Measurements from ENCODE around the gene PCDHA9.

DNA sequence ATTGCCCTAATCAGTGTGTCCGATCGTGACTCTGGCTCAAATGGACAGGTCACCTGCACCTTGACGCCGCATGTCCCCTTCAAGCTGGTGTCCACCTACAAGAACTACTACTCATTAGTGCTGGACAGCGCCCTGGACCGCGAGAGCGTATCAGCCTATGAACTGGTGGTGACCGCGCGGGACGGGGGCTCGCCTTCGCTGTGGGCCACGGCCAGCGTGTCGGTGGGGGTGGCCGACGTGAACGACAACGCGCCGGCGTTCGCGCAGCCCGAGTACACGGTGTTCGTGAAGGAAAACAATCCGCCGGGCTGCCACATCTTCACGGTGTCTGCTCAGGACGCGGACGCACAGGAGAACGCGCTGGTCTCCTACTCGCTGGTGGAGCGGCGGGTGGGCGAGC is 35.2 kb downstream of the PCDHA9 start:
- TF ChIP-seq EZH2phosphoT487 (IDR thresholded peaks at IDR 0.05; ENCODE audit: borderline replicate concordance, low read length): no peak
- TF ChIP-seq, protein P1, sequence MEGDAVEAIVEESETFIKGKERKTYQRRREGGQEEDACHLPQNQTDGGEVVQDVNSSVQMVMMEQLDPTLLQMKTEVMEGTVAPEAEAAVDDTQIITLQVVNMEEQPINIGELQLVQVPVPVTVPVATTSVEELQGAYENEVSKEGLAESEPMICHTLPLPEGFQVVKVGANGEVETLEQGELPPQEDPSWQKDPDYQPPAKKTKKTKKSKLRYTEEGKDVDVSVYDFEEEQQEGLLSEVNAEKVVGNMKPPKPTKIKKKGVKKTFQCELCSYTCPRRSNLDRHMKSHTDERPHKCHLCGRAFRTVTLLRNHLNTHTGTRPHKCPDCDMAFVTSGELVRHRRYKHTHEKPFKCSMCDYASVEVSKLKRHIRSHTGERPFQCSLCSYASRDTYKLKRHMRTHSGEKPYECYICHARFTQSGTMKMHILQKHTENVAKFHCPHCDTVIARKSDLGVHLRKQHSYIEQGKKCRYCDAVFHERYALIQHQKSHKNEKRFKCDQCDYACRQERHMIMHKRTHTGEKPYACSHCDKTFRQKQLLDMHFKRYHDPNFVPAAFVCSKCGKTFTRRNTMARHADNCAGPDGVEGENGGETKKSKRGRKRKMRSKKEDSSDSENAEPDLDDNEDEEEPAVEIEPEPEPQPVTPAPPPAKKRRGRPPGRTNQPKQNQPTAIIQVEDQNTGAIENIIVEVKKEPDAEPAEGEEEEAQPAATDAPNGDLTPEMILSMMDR (IDR thresholded peaks at IDR 0.05; ENCODE audit: low read depth, low read length, poor library complexity, severe bottlenecking): no peak

Data from DOHH2 (cell line).